NB4 (cell line): Measurements from ENCODE around the gene CYP26A1.

Experiments used
- CTCF ChIP-seq: IDR thresholded peaks from one replicate; pipeline ENCODE4 v1.5.1; 2012; ENCODE audit warnings: low read depth, low read length
- MYC ChIP-seq: IDR thresholded peaks from 2 replicates; pipeline ENCODE4 v1.6.1; 2011; ENCODE audit warnings: low read depth, low read length
- POLR2A ChIP-seq: IDR thresholded peaks from 2 replicates; pipeline ENCODE4 v1.6.1; 2011; ENCODE audit warnings: mild to moderate bottlenecking; ENCODE audit not compliant: insufficient read length; ENCODE audit errors: extremely low read depth
- TF ChIP-seq, protein P1 (sequence below): IDR thresholded peaks from 2 replicates; pipeline ENCODE4 v1.6.1; 2011; ENCODE audit warnings: low read depth, low read length

DNA sequence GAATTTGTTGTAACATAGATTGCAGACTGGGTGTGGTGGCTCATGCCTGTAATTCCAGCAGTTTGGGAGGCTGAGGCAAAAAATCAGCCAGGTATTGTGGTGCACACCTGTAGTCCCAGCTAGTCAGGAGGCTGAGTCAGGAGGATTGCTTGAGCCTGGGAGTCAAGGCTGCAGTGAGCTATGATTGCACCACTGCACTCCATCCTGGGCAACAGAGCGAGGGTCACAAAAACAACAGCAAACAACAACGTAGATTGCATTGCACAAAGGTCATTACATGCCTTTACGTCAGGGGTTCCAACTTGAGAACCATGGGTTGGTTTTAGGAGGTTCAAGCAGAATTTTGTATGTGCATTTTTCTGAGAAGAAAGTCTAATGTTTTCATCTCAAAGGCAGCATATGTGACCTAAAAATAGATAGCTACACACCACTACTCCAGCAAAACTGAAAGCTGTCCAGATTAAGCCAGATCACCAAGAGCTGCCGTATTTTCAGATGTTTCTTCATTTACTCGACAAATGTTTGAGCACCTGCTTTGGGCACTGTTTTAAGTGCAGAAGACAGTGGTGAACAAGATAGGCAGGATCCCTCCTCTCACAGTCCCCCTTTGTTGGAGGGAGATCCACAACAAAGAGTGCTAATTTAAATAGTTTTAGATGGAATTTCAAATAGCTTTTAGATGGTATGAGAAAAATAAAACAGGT, 41.4 kb upstream of the CYP26A1 start:
- TF ChIP-seq POLR2A (no peak), CTCF (no peak), MYC (no peak)
- TF ChIP-seq, protein P1, sequence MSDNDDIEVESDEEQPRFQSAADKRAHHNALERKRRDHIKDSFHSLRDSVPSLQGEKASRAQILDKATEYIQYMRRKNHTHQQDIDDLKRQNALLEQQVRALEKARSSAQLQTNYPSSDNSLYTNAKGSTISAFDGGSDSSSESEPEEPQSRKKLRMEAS, result no peak
